Activated CD4-positive, CD25-positive, alpha-beta regulatory T cell treated with anti-CD3 and anti-CD28 coated beads, Interleukin-2, amount 50 U/mL, for 72 hours (primary cell): ENCODE results near the gene NCAPD2.
A peak's percentile ranks its signal among the peaks of the same experiment; 100 is the strongest.
"Not testable (repeated sequence)": the region's sequence is repeated elsewhere in the genome, so short reads cannot be mapped to it uniquely, and the experiment has no call there.

Experiments
- DNase-seq: peaks from one replicate; pipeline ENCODE4 v3.0.0; 2021

The NCAPD2 gene

GRCh38 chr12:6465467-6466183 is 28.3 kb upstream of the NCAPD2 start:
- DNase-seq = no peak

- DNase-seq = no peak
Observed at GRCh38 chr12:6466184-6466573, 27.7 kb upstream of the NCAPD2 start.

GRCh38 chr12:6466751-6467150 is 27.2 kb upstream of the NCAPD2 start:
- DNase-seq = not testable (repeated sequence)

GRCh38 chr12:6467571-6468282 is 26.2 kb upstream of the NCAPD2 start:
- not testable (repeated sequence) for DNase-seq

- no peak for DNase-seq
Observed at GRCh38 chr12:6468283-6468575, 25.7 kb upstream of the NCAPD2 start.

GRCh38 chr12:6469092-6469491 is 24.8 kb upstream of the NCAPD2 start:
- DNase-seq = no peak

- DNase-seq = no peak
Observed at GRCh38 chr12:6469609-6470374, 24.1 kb upstream of the NCAPD2 start.

- peak; percentile 97 for DNase-seq
Observed at GRCh38 chr12:6470375-6471163, 23.3 kb upstream of the NCAPD2 start, which contains the start of gene VAMP1. VAMP1 (minus strand) TSS chr12:6470677; CDS start chr12:6470531, 146 bp downstream.

- DNase-seq = no peak
Observed at GRCh38 chr12:6471989-6472360, 21.9 kb upstream of the NCAPD2 start.

GRCh38 chr12:6472491-6472890 is 21.4 kb upstream of the NCAPD2 start:
- DNase-seq = no peak

GRCh38 chr12:6475233-6475975 is 18.5 kb upstream of the NCAPD2 start:
- DNase-seq = not testable (repeated sequence)

GRCh38 chr12:6476489-6476888 is 17.4 kb upstream of the NCAPD2 start:
- no peak for DNase-seq

GRCh38 chr12:6477601-6478377 is 16.1 kb upstream of the NCAPD2 start:
- not testable (repeated sequence) for DNase-seq

GRCh38 chr12:6478416-6478815 is 15.5 kb upstream of the NCAPD2 start:
- no peak for DNase-seq

- no peak for DNase-seq
Observed at GRCh38 chr12:6488240-6488639, 5.7 kb upstream of the NCAPD2 start.

- DNase-seq = no peak
Observed at GRCh38 chr12:6489449-6489848, 4.5 kb upstream of the NCAPD2 start.

- DNase-seq = not testable (repeated sequence)
Observed at GRCh38 chr12:6490673-6491072, 3.2 kb upstream of the NCAPD2 start.

GRCh38 chr12:6492838-6493496 is 935 bp upstream of the NCAPD2 start, which contains the start of gene MRPL51:
MRPL51 (minus strand) TSS chr12:6493262; CDS start chr12:6493136, 126 bp downstream.
- peak; percentile 98 for DNase-seq

GRCh38 chr12:6494258-6494743 is 399 bp downstream of the NCAPD2 start:
- DNase-seq = no peak

- no peak for DNase-seq
Observed at GRCh38 chr12:6494968-6495367, 1.1 kb downstream of the NCAPD2 start.

- not testable (repeated sequence) for DNase-seq
Observed at GRCh38 chr12:6497291-6497690, 3.4 kb downstream of the NCAPD2 start.
